Vagina (tissue), 2 donors: ENCODE data around the gene KRTAP5-7. TPM values are rescaled to one million over a fixed set of nuclear protein-coding genes. Genes with fewer than 3 reads are reported as not detected.

Source experiments
- DNase-seq, 2 donors: peaks; one replicate each; pipeline ENCODE4 v3.0.0-alpha.2; 2017; ENCODE audit errors: extremely low spot score in 2 of 2
- H3K27ac ChIP-seq: fragments of 200-600 bp; sonication (generic); one replicate; pipeline ENCODE4 v1.5.1; 2019
- H3K27me3 ChIP-seq: fragments of 200-600 bp; sonication (generic); one replicate; pipeline ENCODE4 v1.5.1; 2019
- H3K36me3 ChIP-seq, 2 donors: fragments of 200-600 bp; sonication (generic); one replicate each; pipeline ENCODE4 v1.5.1; 2017 to 2019
- H3K4me1 ChIP-seq: fragments of 200-600 bp; sonication (generic); one replicate; pipeline ENCODE4 v1.5.1; 2019
- H3K4me3 ChIP-seq, 2 donors: fragments of 200-600 bp; sonication (generic); 1 replicate in 1 of 2; 2 replicates in 1 of 2; pipeline ENCODE4 v1.5.1; 2016 to 2019
- H3K9me3 ChIP-seq: fragments of 200-600 bp; sonication (generic); one replicate; pipeline ENCODE4 v1.5.1; 2019
- CTCF ChIP-seq, 3 experiments: fragments of 450-650 bp in 2 of 3; fragments of 200-600 bp in 1 of 3; sonication (generic) in 1 of 3; IDR thresholded peaks; one replicate each; pipeline ENCODE4 v1.5.1; 2017 to 2019; ENCODE audit warnings: antibody characterized with exemption in 3 of 3, mild to moderate bottlenecking in 2 of 3, moderate library complexity in 2 of 3
- POLR2A ChIP-seq, 2 donors: fragments of 450-650 bp; IDR thresholded peaks; one replicate each; pipeline ENCODE4 v1.6.1; 2017; ENCODE audit warnings: antibody characterized with exemption in 2 of 2, mild to moderate bottlenecking in 2 of 2, moderate library complexity in 2 of 2
- POLR2AphosphoS5 ChIP-seq, 2 donors: sonication (generic); formaldehyde crosslinking; IDR thresholded peaks; one replicate each; pipeline ENCODE4 v1.9.0; 2017; ENCODE audit warnings: antibody characterized with exemption in 2 of 2, mild to moderate bottlenecking in 2 of 2, low read depth in 1 of 2; ENCODE audit not compliant: insufficient read depth in 1 of 2
- intact Hi-C: fragments of 100-400 bp; cut with DNase I; formaldehyde crosslinking; loops from one replicate; pipeline ENCODE4 v1.15.1; 2023
- total RNA-seq: library from RNA; depleted of rRNA; stranded (reverse); fragments of >200 nt; gene quantifications from one replicate; pipeline ENCODE4 v1.2.3, GENCODE V29; 2016

KRTAP5-7 gene
- total RNA-seq, 1 donor from 2014 or later: not detected

GRCh38 chr11:71490731-71491390, 36.2 kb upstream of the KRTAP5-7 start:
- no peaks in the 10 kb centered on the region for H3K4me1 ChIP-seq
- no peak overlapping the region for H3K27ac ChIP-seq
- intact Hi-C loops: no loop called here
- peaks cover 0 to 58% of the 10 kb centered on the region in 2 donors for H3K36me3 ChIP-seq
- H3K27me3 ChIP-seq: no peaks in the 10 kb centered on the region
- H3K9me3 ChIP-seq: no peaks in the 10 kb centered on the region
- TF ChIP-seq POLR2A (IDR thresholded peaks at IDR 0.05) (no peak), CTCF (IDR thresholded peaks at IDR 0.05) (no peak), POLR2AphosphoS5 (IDR thresholded peaks at IDR 0.05; ENCODE audit: insufficient read depth in 1 of 2, low read depth in 1 of 2) (no peak)
- H3K4me3 ChIP-seq: no peak overlapping the region
- DNase-seq: no peak

GRCh38 chr11:71491531-71491930, 35.5 kb upstream of the KRTAP5-7 start:
- H3K9me3 ChIP-seq: no peaks in the 10 kb centered on the region
- no peak for DNase-seq
- no peaks in the 10 kb centered on the region for H3K27me3 ChIP-seq
- intact Hi-C loops: no loop called here
- H3K4me1 ChIP-seq: no peaks in the 10 kb centered on the region
- H3K36me3 ChIP-seq: peaks cover 0 to 57% of the 10 kb centered on the region in 2 donors
- TF ChIP-seq CTCF (IDR thresholded peaks at IDR 0.05) (no peak), POLR2AphosphoS5 (IDR thresholded peaks at IDR 0.05; ENCODE audit: insufficient read depth in 1 of 2, low read depth in 1 of 2) (no peak), POLR2A (IDR thresholded peaks at IDR 0.05) (no peak)
- H3K4me3 ChIP-seq: no peak overlapping the region
- H3K27ac ChIP-seq: no peak overlapping the region

- no peak overlapping the region for H3K27ac ChIP-seq
- H3K4me3 ChIP-seq: no peak overlapping the region
- H3K9me3 ChIP-seq: no peaks in the 10 kb centered on the region
- TF ChIP-seq POLR2A (IDR thresholded peaks at IDR 0.05) (no peak), CTCF (IDR thresholded peaks at IDR 0.05) (no peak), POLR2AphosphoS5 (IDR thresholded peaks at IDR 0.05; ENCODE audit: insufficient read depth in 1 of 2, low read depth in 1 of 2) (no peak)
- H3K27me3 ChIP-seq: no peaks in the 10 kb centered on the region
- no peak for DNase-seq
- H3K36me3 ChIP-seq: peaks cover 0 to 61% of the 10 kb centered on the region in 2 donors
- no peaks in the 10 kb centered on the region for H3K4me1 ChIP-seq
- intact Hi-C loops: no loop called here
These were observed 35.1 kb upstream of the KRTAP5-7 start for GRCh38 chr11:71491940-71492339.

- H3K4me3 ChIP-seq: no peak overlapping the region
- H3K9me3 ChIP-seq: no peaks in the 10 kb centered on the region
- intact Hi-C loops: no loop called here
- H3K4me1 ChIP-seq: no peaks in the 10 kb centered on the region
- H3K36me3 ChIP-seq: peaks cover 0 to 83% of the 10 kb centered on the region in 2 donors
- H3K27me3 ChIP-seq: no peaks in the 10 kb centered on the region
- H3K27ac ChIP-seq: no peak overlapping the region
- no peak for DNase-seq
- TF ChIP-seq POLR2AphosphoS5 (IDR thresholded peaks at IDR 0.05; ENCODE audit: insufficient read depth in 1 of 2, low read depth in 1 of 2) (no peak), POLR2A (IDR thresholded peaks at IDR 0.05) (no peak), CTCF (IDR thresholded peaks at IDR 0.05) (no peak)
These were observed 31.5 kb upstream of the KRTAP5-7 start for GRCh38 chr11:71495286-71496230.
